Ramos (cell line): ENCODE results near the gene HOXB7.

Source experiments
- in situ Hi-C: fragments of 300-500 bp; cut with MboI; formaldehyde crosslinking; loops from one replicate; pipeline ENCODE4 v1.14.3; 2022; ENCODE audit warnings: low sequenced_read_pairs; ENCODE audit not compliant: unreplicated experiment

Gene HOXB7

GRCh38 chr17:48624544-48625494 is 14.0 kb upstream of the HOXB7 start:
- in situ Hi-C loops = no loop called here

- in situ Hi-C loops = no loop called here
Measured at GRCh38 chr17:48624118-48624517, 13.3 kb upstream of the HOXB7 start.

GRCh38 chr17:48623583-48623982 is 12.8 kb upstream of the HOXB7 start:
- in situ Hi-C loops = no loop called here

GRCh38 chr17:48622857-48623256 is 12.0 kb upstream of the HOXB7 start:
- in situ Hi-C loops = no loop called here

GRCh38 chr17:48621410-48622392 is 10.9 kb upstream of the HOXB7 start:
- in situ Hi-C loops = no loop called here

GRCh38 chr17:48620461-48621139 is 9.8 kb upstream of the HOXB7 start:
- in situ Hi-C loops = no loop called here

GRCh38 chr17:48619826-48620449 is 9.1 kb upstream of the HOXB7 start:
- in situ Hi-C loops = no loop called here

- in situ Hi-C loops = no loop called here
Measured at GRCh38 chr17:48618256-48618896, 7.6 kb upstream of the HOXB7 start.

- in situ Hi-C loops = no loop called here
Measured at GRCh38 chr17:48617471-48618255, 6.8 kb upstream of the HOXB7 start.

- in situ Hi-C loops = no loop called here
Measured at GRCh38 chr17:48616717-48617470, 6.1 kb upstream of the HOXB7 start.

- in situ Hi-C loops = no loop called here
Measured at GRCh38 chr17:48615963-48616716, 5.3 kb upstream of the HOXB7 start.

- in situ Hi-C loops = no loop called here
Measured at GRCh38 chr17:48615047-48615962, 4.5 kb upstream of the HOXB7 start, which contains the start of gene HOXB8. Gene HOXB8 (minus strand): TSS chr17:48615292. CDS start chr17:48614704, 588 bp downstream.

GRCh38 chr17:48613862-48614694 is 3.3 kb upstream of the HOXB7 start:
- in situ Hi-C loops = no loop called here

GRCh38 chr17:48612854-48613691 is 2.3 kb upstream of the HOXB7 start:
- in situ Hi-C loops = no loop called here
